A673 (cell line): Measurements from ENCODE around the gene CHST1.

Source experiments
- EZH2 ChIP-seq: fragments of 200-600 bp; sonication (generic); IDR thresholded peaks from 2 replicates; pipeline ENCODE4 v1.6.1; 2017; ENCODE audit warnings: borderline replicate concordance, low read depth, mild to moderate bottlenecking, mixed read lengths, antibody characterized with exemption, low read length; ENCODE audit not compliant: poor library complexity, severe bottlenecking
- TF ChIP-seq, protein P1 (sequence below): fragments of 300-800, 200-600 bp; sonication (generic); conservative IDR thresholded peaks from 2 replicates; pipeline ENCODE4 v1.5.1; 2017; ENCODE audit warnings: low read depth, mild to moderate bottlenecking, antibody characterized with exemption, low read length, moderate library complexity, mixed read lengths

DNA sequence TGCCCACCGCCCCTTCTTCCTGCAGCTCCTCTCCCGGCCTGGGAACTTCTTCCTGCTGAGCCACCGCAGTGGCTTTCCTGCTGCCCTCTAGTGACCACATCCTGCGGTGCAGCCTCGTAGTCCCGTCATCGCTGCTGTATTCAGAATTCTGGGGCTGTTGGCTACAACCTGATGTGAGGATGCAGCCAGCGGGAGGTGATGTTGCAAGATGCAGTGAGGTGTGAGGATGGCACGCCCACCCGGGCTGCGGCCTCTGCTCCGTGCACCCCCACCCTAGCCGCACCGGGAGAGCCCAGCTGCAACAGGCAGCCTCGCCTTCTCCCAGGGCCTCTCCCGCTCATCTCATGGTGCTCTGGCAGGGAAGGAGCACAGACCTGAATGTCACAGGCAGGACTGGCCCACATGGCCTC lies 10.1 kb downstream of the CHST1 start:
- TF ChIP-seq EZH2: no peak
- TF ChIP-seq, protein P1, sequence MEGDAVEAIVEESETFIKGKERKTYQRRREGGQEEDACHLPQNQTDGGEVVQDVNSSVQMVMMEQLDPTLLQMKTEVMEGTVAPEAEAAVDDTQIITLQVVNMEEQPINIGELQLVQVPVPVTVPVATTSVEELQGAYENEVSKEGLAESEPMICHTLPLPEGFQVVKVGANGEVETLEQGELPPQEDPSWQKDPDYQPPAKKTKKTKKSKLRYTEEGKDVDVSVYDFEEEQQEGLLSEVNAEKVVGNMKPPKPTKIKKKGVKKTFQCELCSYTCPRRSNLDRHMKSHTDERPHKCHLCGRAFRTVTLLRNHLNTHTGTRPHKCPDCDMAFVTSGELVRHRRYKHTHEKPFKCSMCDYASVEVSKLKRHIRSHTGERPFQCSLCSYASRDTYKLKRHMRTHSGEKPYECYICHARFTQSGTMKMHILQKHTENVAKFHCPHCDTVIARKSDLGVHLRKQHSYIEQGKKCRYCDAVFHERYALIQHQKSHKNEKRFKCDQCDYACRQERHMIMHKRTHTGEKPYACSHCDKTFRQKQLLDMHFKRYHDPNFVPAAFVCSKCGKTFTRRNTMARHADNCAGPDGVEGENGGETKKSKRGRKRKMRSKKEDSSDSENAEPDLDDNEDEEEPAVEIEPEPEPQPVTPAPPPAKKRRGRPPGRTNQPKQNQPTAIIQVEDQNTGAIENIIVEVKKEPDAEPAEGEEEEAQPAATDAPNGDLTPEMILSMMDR: peak; percentile 100
